Kidney (tissue), 14 donors: ENCODE data around the gene TRIP10. TPM values are rescaled to one million over a fixed set of nuclear protein-coding genes. Genes with fewer than 3 reads are reported as not detected.
A peak's percentile ranks its signal among the peaks of the same experiment; 100 is the strongest.
"Not testable (repeated sequence)": the region's sequence is repeated elsewhere in the genome, so short reads cannot be mapped to it uniquely, and the experiment has no call there.

ENCODE experiments used
- DNase-seq, 5 donors: peaks; one replicate each; pipeline ENCODE4 v3.0.0-alpha.2; 2013 to 2020
- FAIRE-seq: peaks from 2 replicates; lab custom pipeline; 2012; peaks lifted over from hg19 to GRCh38; lab: Jason Lieb, UNC
- H3K27ac ChIP-seq, 2 donors: one replicate each; pipeline ENCODE4 v1.7.0; 2013; ENCODE audit warnings: low read depth in 2 of 2, low read length in 2 of 2, inconsistent platforms in 1 of 2
- H3K27me3 ChIP-seq: one replicate; pipeline ENCODE4 v1.7.1; 2013; ENCODE audit warnings: low read length, inconsistent platforms; ENCODE audit not compliant: control insufficient read depth, insufficient read depth
- H3K36me3 ChIP-seq, 3 donors: one replicate each; pipeline versions ENCODE4 v1.7.0 to v1.7.1; 2013; ENCODE audit warnings: low read length in 3 of 3, control low read depth in 1 of 3, inconsistent platforms in 1 of 3; ENCODE audit not compliant: insufficient read depth in 3 of 3, control insufficient read depth in 2 of 3
- H3K4me1 ChIP-seq, 3 donors: one replicate each; pipeline versions ENCODE4 v1.7.0 to v1.7.1; 2013; ENCODE audit warnings: low read length in 3 of 3, inconsistent platforms in 1 of 3, low read depth in 1 of 3; ENCODE audit not compliant: control insufficient read depth in 2 of 3, insufficient read depth in 2 of 3
- H3K4me3 ChIP-seq, 3 donors: one replicate each; pipeline versions ENCODE4 v1.7.0 to v1.8.1; 2013; ENCODE audit warnings: low read length in 3 of 3, control low read depth in 1 of 3, inconsistent platforms in 1 of 3
- H3K9ac ChIP-seq, 3 donors: one replicate each; pipeline versions ENCODE4 v1.7.0 to v1.7.1; 2013; ENCODE audit warnings: low read length in 3 of 3, control low read depth in 1 of 3, inconsistent platforms in 1 of 3
- H3K9me3 ChIP-seq, 3 donors: one replicate each; pipeline versions ENCODE4 v1.7.0 to v1.7.1; 2013; ENCODE audit warnings: low read length in 3 of 3, control low read depth in 1 of 3, inconsistent platforms in 1 of 3; ENCODE audit not compliant: control insufficient read depth in 2 of 3, insufficient read depth in 1 of 3
- intact Hi-C: fragments of 100-400 bp; cut with DNase I; formaldehyde crosslinking; loops from one replicate; pipeline ENCODE4 v1.11.1; 2022
- polyA plus RNA-seq: library from polyadenylated mRNA; stranded (reverse); fragments of 350-450 nt; fragmentation: Illumina TruSeq; extraction: RNeasy Lipid Tissue Mini Kit (QIAGEN cat#74804); gene quantifications from one replicate; pipeline ENCODE4 v1.2.3, GENCODE V29; 2014; ENCODE audit warnings: low read depth, low replicate concordance; ENCODE audit not compliant: insufficient read depth
- total RNA-seq: library from RNA; stranded (reverse); fragmentation: NEBNext Ultra II Directional; extraction: Animal tissue kit (Norgen Biotek cat#: 25700); gene quantifications from one replicate; pipeline ENCODE4 v1.2.1, GENCODE V29; 2021
- TF ChIP-seq, protein P1 (sequence below): IDR thresholded peaks from 3 replicates; pipeline ENCODE4 v1.5.1; 2012; ENCODE audit warnings: mild to moderate bottlenecking, moderate library complexity, borderline replicate concordance; ENCODE audit not compliant: insufficient read depth; ENCODE audit errors: extremely low read depth
- donor health status: control.
- donor health status: control.
- donor health status: control.
- donor health status: control.
- donor health status: control.
- donor health status: DM: yes; HTN: yes; CAD: no.
- donor health status: Normal renal cell carcinoma (clear cell type).

The TRIP10 gene
- total and polyA plus RNA-seq, 2 donors from 2014 or later: 57.5 to 92.9 TPM

- Histone ChIP-seq H3K9me3 (no peaks in the 10 kb centered on the region), H3K36me3 (no peaks in the 10 kb centered on the region), H3K27ac (peak overlapping the region in 1 of 2 donors; percentile 28), H3K9ac (no peak overlapping the region), H3K27me3 (no peaks in the 10 kb centered on the region), H3K4me3 (no peak overlapping the region), H3K4me1 (no peaks in the 10 kb centered on the region)
- intact Hi-C loops: no loop called here
- FAIRE-seq (no peak), DNase-seq (peak in 1 of 5 donors; percentile 64)
- TF ChIP-seq, protein P1, sequence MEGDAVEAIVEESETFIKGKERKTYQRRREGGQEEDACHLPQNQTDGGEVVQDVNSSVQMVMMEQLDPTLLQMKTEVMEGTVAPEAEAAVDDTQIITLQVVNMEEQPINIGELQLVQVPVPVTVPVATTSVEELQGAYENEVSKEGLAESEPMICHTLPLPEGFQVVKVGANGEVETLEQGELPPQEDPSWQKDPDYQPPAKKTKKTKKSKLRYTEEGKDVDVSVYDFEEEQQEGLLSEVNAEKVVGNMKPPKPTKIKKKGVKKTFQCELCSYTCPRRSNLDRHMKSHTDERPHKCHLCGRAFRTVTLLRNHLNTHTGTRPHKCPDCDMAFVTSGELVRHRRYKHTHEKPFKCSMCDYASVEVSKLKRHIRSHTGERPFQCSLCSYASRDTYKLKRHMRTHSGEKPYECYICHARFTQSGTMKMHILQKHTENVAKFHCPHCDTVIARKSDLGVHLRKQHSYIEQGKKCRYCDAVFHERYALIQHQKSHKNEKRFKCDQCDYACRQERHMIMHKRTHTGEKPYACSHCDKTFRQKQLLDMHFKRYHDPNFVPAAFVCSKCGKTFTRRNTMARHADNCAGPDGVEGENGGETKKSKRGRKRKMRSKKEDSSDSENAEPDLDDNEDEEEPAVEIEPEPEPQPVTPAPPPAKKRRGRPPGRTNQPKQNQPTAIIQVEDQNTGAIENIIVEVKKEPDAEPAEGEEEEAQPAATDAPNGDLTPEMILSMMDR: no peak
Observed at GRCh38 chr19:6772866-6773322, 33.4 kb downstream of the TRIP10 start.

DNA sequence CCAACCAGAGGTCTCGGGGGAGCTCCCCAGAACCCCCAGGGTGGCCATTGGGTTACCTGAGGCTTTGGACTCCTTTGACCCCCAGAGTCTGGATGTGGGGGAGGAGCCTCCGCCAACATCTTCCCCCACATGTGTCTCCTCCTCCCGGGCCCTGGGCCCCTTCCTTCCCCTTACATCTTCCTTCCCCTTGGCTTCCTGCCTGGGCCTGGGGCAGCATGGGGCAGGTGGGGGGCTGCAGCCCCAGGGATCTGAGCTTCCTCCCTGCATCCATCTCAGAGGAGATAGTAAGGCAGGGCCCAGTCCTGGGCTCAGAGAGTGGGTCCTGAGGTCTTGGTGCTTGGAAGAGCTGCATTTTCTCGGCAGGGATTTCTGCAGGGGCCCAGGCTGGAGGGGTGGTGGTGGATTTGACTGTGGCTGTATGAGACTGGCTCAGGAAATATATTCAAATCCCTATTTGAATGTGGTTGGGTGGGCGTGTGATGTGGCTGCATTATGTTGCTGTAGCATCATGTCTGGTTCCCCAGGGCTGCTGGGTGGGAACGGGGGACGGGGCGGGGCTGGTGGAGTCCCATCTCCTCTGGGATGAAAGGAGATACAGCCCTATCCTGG, 33.9 kb downstream of the TRIP10 start:
- no peak for FAIRE-seq
- Histone ChIP-seq H3K9ac (no peak overlapping the region), H3K27ac (peak overlapping the region in 1 of 2 donors; percentile 28)

DNA sequence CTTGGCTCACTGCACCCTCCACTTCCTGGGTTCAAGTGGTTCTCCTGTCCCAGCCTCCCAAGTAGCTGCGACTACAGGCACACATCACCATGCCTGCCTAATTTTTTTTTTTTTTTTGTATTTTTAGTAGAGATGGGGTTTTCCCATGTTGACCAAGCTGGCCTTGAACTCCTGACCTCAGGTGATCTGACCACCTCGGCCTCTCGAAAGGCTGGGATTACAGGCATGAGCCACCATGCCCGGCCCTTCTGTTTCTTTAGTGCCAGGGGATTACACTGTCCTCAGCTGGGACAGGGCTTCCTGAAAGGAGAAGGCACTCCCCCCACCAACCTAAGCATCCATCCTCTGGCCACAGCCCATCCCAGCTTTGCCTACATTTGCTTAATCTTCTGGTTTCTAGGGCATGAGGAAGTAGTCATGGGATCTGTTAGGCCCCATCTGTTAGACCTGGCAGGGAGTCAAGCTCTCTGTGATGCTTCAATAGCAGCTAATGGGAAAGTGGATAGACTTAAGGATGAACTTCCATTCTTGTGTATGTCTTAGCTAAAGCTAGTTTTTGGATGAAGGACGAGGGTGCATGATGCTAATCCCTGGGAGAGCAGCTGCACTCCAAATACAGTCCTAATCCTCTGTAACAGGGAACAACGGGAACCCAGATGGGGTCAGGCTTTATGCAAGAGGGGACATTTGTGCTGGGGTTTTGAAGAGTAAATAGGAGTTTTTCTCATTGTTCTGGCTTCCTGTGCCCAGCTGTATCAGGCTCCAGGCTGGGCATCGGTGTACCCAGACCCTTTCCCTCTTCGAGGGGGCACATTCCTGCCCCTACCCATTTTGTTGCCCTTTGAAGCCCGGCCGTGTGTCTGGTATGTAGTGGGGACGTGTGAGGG, 35.6 kb downstream of the TRIP10 start:
- TF ChIP-seq, protein P1: no peak
- no peaks in the 10 kb centered on the region for H3K9me3 ChIP-seq

More for the DNA sequence above, 33.9 kb downstream of the TRIP10 start:
- Histone ChIP-seq H3K4me1 (no peaks in the 10 kb centered on the region), H3K9me3 (no peaks in the 10 kb centered on the region), H3K36me3 (no peaks in the 10 kb centered on the region), H3K4me3 (no peak overlapping the region), H3K27me3 (no peaks in the 10 kb centered on the region)
- DNase-seq: peak in 1 of 5 donors; percentile 83
- TF ChIP-seq, protein P1: no peak
- intact Hi-C loops: no loop called here

DNA sequence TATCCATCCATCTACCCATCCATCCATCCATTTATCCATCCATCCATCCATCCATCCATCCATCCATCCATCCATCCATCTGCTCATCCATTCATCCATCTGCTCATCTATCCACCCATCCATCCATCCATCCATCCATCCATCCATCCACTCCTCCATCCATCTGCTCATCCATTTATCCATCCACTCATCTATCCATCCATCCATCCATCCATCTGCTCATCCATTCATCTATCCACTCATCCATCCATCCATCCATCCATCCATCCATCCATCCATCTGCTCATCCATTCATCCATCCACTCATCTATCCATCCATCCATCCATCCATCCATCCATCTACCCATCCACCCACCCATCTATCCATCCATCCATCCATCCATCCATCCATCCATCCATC, 36.6 kb downstream of the TRIP10 start:
- H3K27me3 ChIP-seq, H3K27ac ChIP-seq, H3K4me1 ChIP-seq, H3K9me3 ChIP-seq, H3K4me3 ChIP-seq, intact Hi-C loops, H3K9ac ChIP-seq, FAIRE-seq, DNase-seq, H3K36me3 ChIP-seq: not testable (repeated sequence)

More for the DNA sequence above, 35.6 kb downstream of the TRIP10 start:
- DNase-seq (no peak), FAIRE-seq (no peak)
- Histone ChIP-seq H3K4me3 (no peak overlapping the region), H3K27ac (no peak overlapping the region), H3K9ac (no peak overlapping the region), H3K4me1 (no peaks in the 10 kb centered on the region), H3K27me3 (no peaks in the 10 kb centered on the region), H3K36me3 (no peaks in the 10 kb centered on the region)
- intact Hi-C loops: no loop called here
